HepG2 (cell line): Measurements from ENCODE around the gene CDC42BPG. TPM values are rescaled to one million over a fixed set of nuclear protein-coding genes. Genes with fewer than 3 reads are reported as not detected.

Experiments used
- ARNTL ChIP-seq: sonication (generic); formaldehyde crosslinking; IDR thresholded peaks from 2 replicates; pipeline ENCODE4 v1.4.0; 2020; ENCODE audit warnings: mild to moderate bottlenecking, missing genetic modification reagents
- DPF2 ChIP-seq: sonication (generic); formaldehyde crosslinking; IDR thresholded peaks from 2 replicates; pipeline ENCODE4 v1.4.0; 2020; ENCODE audit warnings: mild to moderate bottlenecking, low read depth, missing genetic modification reagents, borderline replicate concordance
- KMT2B ChIP-seq: IDR thresholded peaks from 2 replicates; pipeline ENCODE4 v1.6.1; 2016; ENCODE audit warnings: missing genetic modification reagents, missing compliant biosample characterization
- MIER3 ChIP-seq: IDR thresholded peaks from 2 replicates; pipeline ENCODE4 v1.6.1; 2016; ENCODE audit warnings: missing compliant biosample characterization, borderline replicate concordance
- MYNN ChIP-seq: sonication (generic); formaldehyde crosslinking; IDR thresholded peaks from 2 replicates; pipeline ENCODE4 v1.4.0; 2020; ENCODE audit warnings: mild to moderate bottlenecking, low read depth, missing genetic modification reagents
- RFX3 ChIP-seq: IDR thresholded peaks from 2 replicates; pipeline ENCODE4 v1.6.1; 2016; ENCODE audit warnings: missing biosample characterization, missing genetic modification reagents
- SSRP1 ChIP-seq: IDR thresholded peaks from 2 replicates; pipeline ENCODE4 v1.6.1; 2016; ENCODE audit warnings: control low read depth
- ZNF841 ChIP-seq: sonication (generic); formaldehyde crosslinking; IDR thresholded peaks from 2 replicates; pipeline ENCODE4 v1.8.1; 2023; ENCODE audit warnings: missing genetic modification reagents, borderline replicate concordance
- polyA plus RNA-seq, 8 experiments: library from polyadenylated mRNA; depleted of rRNA in 3 of 8; stranded (reverse) in 7 of 8; unstranded in 1 of 8; fragments of >200 nt; fragmentation: Illumina TruSeq in 4 of 8; extraction: Trizol in 4 of 8; gene quantifications; 2 replicates each; pipeline versions ENCODE4 v1.2.1 to v1.2.3, GENCODE V29; 2011 to 2016; ENCODE audit warnings: low read depth in 4 of 8, missing spikeins in 1 of 8, mixed read lengths in 1 of 8; ENCODE audit not compliant: insufficient read depth in 1 of 8
- total RNA-seq, 5 experiments: library from RNA; depleted of rRNA; stranded (reverse); fragments of >200 nt; fragmentation: Illumina TruSeq; extraction: Trizol; gene quantifications; 2 replicates each; pipeline ENCODE4 v1.2.3, GENCODE V29; 2016; ENCODE audit warnings: low read depth in 1 of 5
- TF ChIP-seq, protein P1 (sequence below): sonication (generic); formaldehyde crosslinking; IDR thresholded peaks from 2 replicates; pipeline ENCODE4 v1.4.0; 2020; ENCODE audit warnings: missing genetic modification reagents
- TF ChIP-seq, protein P2 (sequence below): sonication (generic); formaldehyde crosslinking; IDR thresholded peaks from 2 replicates; pipeline ENCODE4 v1.8.1; 2023; ENCODE audit warnings: mild to moderate bottlenecking, missing genetic modification reagents, borderline replicate concordance
- TF ChIP-seq, protein P3 (sequence below): sonication (generic); formaldehyde crosslinking; IDR thresholded peaks from 2 replicates; pipeline ENCODE4 v1.4.0; 2020; ENCODE audit warnings: mild to moderate bottlenecking, low read depth, missing genetic modification reagents
- TF ChIP-seq, protein P4 (sequence below): sonication (generic); formaldehyde crosslinking; IDR thresholded peaks from 2 replicates; pipeline ENCODE4 v1.4.0; 2020; ENCODE audit warnings: missing genetic modification reagents
- TF ChIP-seq, protein P5 (sequence below): IDR thresholded peaks from 2 replicates; pipeline ENCODE4 v1.6.1; 2016
- TF ChIP-seq, protein P6 (sequence below): sonication (generic); formaldehyde crosslinking; IDR thresholded peaks from 2 replicates; pipeline ENCODE4 v1.9.0; 2021; ENCODE audit warnings: missing genetic modification reagents, mild to moderate bottlenecking, borderline replicate concordance
- TF ChIP-seq, protein P7 (sequence below): IDR thresholded peaks from 2 replicates; pipeline ENCODE4 v1.6.1; 2016; ENCODE audit warnings: low read depth, control low read depth

CDC42BPG gene
- total and polyA plus RNA-seq, 2 of the 13 experiments (the other 11 are each of a cell fraction or from before 2014, with no cell fraction given), result 0.55 to 1.4 TPM

DNA sequence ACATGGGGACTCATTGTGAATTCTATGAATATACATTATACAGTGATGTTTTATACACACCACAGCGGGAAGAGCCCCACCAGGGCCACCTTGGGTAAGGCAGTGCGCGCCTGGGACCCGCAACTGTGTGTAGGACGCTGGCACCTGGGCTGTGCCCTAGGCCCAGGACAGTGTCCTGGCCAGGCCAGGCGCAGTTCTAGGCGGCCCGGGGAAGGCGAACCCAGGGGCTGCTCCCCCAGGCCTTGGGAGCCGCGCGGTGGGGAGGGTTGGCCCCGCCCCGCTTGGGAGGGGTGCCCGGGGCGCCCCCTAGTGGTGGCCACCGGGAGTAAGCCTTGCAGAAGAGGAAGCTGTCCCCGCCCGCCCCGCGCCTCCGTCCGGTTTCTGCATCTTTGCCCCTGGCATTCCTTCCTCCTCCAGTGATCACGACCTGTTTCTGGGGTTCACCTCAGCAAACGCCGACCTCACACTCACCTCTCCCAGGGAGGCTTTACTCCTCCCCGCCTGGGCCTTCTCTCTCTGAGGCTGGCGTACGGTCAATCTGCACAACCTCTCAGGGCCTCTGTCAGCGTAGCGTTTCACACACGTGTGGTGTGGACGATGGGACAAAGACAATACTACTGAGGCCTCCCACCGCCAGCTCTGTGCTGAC is 43.4 kb upstream of the CDC42BPG start (continued):
- TF ChIP-seq, protein P1, sequence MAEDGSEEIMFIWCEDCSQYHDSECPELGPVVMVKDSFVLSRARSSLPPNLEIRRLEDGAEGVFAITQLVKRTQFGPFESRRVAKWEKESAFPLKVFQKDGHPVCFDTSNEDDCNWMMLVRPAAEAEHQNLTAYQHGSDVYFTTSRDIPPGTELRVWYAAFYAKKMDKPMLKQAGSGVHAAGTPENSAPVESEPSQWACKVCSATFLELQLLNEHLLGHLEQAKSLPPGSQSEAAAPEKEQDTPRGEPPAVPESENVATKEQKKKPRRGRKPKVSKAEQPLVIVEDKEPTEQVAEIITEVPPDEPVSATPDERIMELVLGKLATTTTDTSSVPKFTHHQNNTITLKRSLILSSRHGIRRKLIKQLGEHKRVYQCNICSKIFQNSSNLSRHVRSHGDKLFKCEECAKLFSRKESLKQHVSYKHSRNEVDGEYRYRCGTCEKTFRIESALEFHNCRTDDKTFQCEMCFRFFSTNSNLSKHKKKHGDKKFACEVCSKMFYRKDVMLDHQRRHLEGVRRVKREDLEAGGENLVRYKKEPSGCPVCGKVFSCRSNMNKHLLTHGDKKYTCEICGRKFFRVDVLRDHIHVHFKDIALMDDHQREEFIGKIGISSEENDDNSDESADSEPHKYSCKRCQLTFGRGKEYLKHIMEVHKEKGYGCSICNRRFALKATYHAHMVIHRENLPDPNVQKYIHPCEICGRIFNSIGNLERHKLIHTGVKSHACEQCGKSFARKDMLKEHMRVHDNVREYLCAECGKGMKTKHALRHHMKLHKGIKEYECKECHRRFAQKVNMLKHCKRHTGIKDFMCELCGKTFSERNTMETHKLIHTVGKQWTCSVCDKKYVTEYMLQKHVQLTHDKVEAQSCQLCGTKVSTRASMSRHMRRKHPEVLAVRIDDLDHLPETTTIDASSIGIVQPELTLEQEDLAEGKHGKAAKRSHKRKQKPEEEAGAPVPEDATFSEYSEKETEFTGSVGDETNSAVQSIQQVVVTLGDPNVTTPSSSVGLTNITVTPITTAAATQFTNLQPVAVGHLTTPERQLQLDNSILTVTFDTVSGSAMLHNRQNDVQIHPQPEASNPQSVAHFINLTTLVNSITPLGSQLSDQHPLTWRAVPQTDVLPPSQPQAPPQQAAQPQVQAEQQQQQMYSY (CRISPR knock-in tag), result no peak
- TF ChIP-seq, protein P2, sequence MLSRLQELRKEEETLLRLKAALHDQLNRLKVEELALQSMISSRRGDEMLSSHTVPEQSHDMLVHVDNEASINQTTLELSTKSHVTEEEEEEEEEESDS, result peak; percentile 84; the same call in 1 of the 2 replicates
- TF ChIP-seq SSRP1 (CRISPR knock-in tag) (no peak), ARNTL (0 out of 2 replicates have a peak, but pooled peaks have one; percentile 20), RFX3 (CRISPR knock-in tag) (no peak), DPF2 (CRISPR knock-in tag) (no peak), MIER3 (CRISPR knock-in tag) (no peak), ZNF841 (CRISPR knock-in tag) (no peak), KMT2B (CRISPR knock-in tag) (no peak), MYNN (CRISPR knock-in tag) (no peak)
- TF ChIP-seq, protein P3, sequence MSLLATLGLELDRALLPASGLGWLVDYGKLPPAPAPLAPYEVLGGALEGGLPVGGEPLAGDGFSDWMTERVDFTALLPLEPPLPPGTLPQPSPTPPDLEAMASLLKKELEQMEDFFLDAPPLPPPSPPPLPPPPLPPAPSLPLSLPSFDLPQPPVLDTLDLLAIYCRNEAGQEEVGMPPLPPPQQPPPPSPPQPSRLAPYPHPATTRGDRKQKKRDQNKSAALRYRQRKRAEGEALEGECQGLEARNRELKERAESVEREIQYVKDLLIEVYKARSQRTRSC (CRISPR knock-in tag), result no peak
- TF ChIP-seq, protein P4, sequence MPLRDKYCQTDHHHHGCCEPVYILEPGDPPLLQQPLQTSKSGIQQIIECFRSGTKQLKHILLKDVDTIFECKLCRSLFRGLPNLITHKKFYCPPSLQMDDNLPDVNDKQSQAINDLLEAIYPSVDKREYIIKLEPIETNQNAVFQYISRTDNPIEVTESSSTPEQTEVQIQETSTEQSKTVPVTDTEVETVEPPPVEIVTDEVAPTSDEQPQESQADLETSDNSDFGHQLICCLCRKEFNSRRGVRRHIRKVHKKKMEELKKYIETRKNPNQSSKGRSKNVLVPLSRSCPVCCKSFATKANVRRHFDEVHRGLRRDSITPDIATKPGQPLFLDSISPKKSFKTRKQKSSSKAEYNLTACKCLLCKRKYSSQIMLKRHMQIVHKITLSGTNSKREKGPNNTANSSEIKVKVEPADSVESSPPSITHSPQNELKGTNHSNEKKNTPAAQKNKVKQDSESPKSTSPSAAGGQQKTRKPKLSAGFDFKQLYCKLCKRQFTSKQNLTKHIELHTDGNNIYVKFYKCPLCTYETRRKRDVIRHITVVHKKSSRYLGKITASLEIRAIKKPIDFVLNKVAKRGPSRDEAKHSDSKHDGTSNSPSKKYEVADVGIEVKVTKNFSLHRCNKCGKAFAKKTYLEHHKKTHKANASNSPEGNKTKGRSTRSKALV (CRISPR knock-in tag), result peak; percentile 55; the same call in 1 of the 2 replicates
- TF ChIP-seq, protein P5, sequence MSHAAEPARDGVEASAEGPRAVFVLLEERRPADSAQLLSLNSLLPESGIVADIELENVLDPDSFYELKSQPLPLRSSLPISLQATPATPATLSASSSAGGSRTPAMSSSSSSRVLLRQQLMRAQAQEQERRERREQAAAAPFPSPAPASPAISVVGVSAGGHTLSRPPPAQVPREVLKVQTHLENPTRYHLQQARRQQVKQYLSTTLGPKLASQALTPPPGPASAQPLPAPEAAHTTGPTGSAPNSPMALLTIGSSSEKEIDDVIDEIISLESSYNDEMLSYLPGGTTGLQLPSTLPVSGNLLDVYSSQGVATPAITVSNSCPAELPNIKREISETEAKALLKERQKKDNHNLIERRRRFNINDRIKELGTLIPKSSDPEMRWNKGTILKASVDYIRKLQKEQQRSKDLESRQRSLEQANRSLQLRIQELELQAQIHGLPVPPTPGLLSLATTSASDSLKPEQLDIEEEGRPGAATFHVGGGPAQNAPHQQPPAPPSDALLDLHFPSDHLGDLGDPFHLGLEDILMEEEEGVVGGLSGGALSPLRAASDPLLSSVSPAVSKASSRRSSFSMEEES (CRISPR knock-in tag), result no peak
- TF ChIP-seq, protein P6, sequence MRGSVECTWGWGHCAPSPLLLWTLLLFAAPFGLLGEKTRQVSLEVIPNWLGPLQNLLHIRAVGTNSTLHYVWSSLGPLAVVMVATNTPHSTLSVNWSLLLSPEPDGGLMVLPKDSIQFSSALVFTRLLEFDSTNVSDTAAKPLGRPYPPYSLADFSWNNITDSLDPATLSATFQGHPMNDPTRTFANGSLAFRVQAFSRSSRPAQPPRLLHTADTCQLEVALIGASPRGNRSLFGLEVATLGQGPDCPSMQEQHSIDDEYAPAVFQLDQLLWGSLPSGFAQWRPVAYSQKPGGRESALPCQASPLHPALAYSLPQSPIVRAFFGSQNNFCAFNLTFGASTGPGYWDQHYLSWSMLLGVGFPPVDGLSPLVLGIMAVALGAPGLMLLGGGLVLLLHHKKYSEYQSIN (CRISPR knock-in tag), result no peak
- TF ChIP-seq, protein P7, sequence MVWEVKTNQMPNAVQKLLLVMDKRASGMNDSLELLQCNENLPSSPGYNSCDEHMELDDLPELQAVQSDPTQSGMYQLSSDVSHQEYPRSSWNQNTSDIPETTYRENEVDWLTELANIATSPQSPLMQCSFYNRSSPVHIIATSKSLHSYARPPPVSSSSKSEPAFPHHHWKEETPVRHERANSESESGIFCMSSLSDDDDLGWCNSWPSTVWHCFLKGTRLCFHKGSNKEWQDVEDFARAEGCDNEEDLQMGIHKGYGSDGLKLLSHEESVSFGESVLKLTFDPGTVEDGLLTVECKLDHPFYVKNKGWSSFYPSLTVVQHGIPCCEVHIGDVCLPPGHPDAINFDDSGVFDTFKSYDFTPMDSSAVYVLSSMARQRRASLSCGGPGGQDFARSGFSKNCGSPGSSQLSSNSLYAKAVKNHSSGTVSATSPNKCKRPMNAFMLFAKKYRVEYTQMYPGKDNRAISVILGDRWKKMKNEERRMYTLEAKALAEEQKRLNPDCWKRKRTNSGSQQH (CRISPR knock-in tag), result 0 out of 2 replicates have a peak, but pooled peaks have one; percentile 50
